GM18867 (cell line): ENCODE measurements around the gene C2orf92.
"Not testable (repeated sequence)": the region's sequence is repeated elsewhere in the genome, so short reads cannot be mapped to it uniquely, and the experiment has no call there.

Experiments
- ATAC-seq: cut with Tn5 transposase; IDR thresholded peaks from one replicate; pipeline ENCODE4 v1.9.1; 2021; ENCODE audit warnings: mild to moderate bottlenecking, moderate library complexity; ENCODE audit not compliant: unreplicated experiment

The C2orf92 gene

DNA sequence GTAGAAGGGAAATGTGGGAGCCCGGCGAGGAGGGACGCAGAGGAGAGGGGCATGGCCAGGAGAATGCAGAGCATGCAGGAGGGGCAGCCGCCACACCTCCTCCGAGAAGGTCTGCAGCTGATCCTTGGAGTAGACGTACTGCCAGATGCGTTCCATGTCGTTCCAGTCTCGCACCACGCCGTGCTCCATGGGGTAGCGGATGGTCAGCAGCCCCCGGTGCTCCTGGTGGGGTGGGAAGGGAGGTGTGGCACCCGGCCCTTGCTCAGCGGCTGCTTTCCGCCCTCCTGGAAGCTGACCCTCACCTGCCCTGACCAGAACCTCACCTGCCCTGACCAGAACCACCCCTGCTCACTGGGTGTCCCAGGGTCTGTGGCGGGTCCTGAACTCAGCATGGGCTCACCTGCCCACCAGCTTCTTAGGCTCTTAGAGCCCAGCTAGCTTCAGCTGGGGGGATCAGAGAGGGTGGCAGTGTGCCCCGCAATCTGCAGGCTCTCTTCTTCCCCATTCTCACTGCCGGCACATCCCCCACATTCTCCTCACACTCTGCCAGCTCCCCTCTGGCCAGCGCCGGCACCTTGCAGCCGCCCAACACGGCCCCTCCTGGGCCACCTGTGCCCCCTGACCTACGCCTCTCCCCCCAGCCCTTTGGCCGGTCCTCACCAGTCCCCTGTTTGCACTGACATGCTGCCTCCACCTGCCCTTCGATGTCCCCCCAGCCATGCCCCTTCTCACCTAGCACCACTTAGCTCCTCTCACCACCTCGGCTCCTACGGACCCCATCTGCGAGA lies 10.1 kb upstream of the C2orf92 start:
- ATAC-seq, result no peak

DNA sequence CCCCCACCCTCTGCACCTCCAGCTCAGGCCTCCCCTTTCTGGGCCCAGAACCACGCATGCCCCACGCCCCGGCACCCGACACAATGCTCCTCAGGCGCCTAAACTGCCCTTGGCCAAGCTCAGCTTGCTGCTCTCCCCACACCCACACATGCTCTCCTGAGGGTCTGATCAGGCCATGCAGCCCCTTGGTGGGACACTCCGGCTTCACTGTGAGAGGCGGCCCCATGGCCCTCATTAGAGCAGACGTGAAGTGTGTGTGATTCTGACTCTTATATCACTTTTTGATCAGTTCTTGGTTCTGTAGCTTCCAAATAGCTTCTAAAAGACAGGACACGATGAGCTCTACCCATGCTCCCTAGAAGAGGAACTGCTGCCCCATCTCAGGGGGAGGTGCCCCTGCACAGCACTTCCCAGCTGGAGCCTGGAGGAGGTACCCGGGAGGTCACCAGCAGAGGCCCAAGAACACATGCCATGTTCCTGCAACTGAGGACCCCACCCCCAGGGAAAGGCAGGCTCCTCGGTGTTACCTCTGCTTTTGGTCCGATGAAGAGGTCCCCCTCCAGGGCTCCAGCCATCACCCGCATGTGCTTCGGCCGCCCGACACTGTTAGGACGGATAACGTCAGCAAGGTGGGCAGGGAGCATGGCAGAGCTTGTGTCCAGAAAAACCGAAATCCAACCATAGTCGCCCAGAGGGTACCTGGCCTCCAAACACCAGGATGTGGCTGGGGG lies 9.3 kb upstream of the C2orf92 start:
- ATAC-seq, result no peak

DNA sequence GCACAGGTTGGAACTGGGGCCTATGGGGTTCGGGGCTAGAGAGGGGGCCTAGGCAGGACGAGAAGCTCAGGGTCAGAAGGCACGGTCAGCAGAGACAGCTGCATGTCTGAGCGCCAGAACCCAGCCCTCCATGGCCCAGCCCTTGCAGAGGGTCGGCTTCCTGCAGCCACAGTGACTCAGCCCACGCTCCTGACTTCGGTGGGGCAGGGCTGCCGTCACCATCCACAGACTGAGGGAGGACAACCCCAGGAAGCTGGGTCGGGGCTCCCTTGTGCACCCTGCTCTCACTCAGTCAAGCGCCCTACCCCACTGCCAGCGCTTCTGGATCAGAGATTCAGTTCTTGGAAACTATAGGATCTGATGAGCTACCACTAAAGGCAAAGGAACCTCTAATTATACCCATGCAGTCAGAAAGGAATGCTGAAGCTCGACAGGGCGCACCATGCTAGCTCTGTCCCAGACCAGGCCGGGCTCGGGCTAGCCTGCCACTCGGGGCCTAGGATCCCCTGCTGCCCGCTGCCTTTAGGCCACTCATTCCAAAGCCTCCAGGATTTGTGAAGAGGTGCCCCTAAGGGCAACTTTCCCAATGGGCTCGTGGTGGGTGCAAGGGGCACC lies 8.6 kb upstream of the C2orf92 start:
- no peak for ATAC-seq

DNA sequence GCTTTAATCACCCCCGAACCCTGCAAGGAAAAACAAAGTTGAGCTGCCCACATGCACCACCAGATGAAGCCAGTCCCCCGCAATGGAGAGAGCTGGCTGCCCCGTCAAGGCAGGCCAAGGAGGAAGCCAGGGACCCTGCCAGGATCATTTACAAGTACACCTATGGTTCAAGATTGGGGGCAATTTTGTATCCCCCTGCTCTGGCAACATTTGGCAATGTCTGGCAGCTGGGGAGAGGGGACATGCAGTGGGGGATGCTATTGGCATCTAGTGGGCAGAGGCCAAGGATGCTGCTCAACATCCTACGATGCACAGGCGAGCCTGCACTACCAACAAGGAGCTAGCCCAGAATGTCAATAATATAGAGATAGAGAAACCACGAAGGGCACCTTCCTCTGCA lies 7.6 kb upstream of the C2orf92 start:
- ATAC-seq, result no peak

DNA sequence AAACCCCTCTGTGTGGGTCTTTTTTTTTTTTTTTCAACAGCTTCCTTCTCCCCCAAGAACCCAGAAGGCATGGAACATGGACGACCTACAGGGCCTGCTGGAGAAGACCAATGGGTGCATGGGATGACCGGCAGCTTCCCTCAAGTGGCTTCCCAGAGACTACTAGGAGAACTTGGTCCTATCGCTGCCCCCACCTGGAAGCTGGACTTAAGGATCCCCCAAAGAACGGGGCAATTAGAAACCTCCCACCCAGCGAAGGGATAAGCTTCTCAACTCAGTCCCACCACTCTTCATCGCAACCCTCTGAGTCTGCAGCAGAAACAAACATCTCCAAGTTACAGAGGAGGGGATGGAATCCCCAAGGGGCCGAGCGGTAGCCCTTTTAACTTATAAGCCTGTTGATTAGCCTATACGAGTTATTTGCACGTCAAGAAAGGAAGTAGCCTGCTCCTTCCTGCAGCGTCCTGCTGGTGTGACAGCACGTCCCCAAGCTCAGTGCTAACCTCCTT lies 7.1 kb upstream of the C2orf92 start:
- ATAC-seq, result peak; percentile 18

DNA sequence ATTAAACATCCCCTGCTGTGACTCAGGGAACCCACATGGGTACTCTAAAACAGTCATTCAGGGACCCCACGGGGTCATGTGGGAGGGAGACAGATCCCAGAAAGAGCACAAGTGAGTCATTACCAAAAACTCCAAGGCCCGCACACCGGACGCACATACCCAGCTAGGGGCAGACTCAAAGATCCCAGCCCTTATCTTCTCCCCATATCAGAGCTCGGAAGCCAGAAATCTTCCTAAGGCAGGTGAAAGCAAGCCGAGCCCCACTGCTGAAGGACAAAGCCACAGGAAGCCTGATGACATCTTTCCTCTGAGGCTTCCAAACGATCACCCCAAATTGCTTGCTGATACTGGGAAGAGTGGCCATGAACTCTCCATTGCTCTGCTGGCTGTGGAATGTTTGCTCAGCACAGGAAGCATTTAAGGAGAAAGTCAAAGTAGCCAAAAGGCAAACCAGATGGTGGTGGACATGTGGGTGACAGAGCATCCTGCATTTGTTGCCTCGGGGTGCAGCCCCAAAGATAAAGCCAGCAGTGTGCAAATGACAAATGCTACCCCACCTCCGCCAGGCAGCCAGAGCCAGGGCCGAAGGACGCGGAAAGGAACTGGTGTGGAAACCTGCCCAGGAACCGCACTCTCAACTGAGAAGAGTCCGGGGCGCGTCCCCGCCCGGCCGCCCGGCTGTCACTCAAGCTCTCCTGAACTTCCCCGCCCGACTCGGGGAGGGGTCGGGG lies 6.5 kb upstream of the C2orf92 start:
- ATAC-seq, result peak; percentile 43

DNA sequence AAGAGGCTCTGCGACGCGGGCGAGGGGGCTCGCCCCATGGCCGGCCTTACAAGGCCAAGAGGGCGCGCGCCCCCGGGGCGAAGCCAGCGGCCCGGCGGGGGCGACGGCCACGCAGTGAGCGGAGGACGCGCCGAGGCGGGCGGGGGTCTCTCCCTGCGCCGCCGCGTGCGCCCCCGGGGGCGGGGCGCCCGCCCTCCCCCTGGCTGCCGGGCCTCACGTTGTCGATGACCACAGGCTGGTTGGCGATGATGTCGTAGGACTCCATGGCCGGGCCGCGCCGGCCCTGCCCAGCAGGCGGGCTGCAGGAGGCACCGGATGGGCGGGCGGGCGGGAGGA lies 5.9 kb upstream of the C2orf92 start:
- no peak for ATAC-seq

DNA sequence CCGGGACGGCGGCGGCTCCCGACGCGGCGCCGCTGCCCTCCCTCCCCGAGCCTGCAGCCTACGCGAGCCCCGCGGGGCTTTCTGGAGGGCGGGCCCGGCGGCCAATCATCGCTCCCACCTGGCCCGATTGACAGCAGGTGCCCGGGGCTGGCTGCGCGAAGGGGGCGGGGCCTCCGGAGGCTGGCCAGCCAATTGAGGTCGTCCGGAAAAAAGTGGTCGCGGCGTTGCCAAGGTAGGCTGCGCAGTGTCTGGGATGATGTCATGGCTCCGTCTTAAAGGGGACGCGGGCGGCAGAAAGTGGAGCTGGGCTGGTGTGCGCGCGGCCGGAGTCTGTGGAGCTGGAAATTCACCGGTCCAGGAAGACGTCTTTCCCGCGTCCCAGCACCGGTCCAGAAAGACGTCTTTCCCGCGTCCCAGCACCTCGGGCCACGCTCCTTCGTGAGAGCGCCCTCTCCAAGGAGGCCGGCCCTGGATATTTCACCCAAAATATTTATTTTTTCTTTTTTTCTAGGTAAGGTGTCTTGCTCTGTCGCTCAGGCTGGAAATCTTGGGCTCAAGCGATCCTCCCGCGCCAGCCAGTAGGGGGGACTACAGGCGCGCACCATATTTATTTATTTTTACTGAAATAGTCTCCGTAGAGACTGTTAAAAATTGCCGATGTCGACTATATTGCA lies 5.4 kb upstream of the C2orf92 start, which contains the start of gene ACTR1B:
ACTR1B (minus strand) TSS at position 83 of the 674 bp plus-strand sequence. CDS start 154 bp downstream, outside the sequence.
- peak; percentile 85 for ATAC-seq

DNA sequence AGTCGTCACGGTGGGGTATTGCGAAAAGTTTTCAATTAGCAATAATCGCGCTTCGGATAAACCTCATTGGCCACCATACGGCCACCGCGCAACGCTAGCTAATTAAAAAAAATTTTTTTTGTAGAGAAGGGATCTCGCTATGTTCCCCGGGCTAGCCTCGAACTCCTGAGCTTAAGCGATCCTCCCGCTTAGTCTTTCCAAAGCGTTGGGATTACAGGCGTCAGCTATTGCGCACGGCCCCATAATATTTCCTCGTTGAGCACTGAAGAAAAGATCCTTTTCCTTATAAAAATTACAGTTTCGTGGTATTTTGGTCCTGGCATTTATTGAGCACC lies 4.9 kb upstream of the C2orf92 start:
- ATAC-seq, result no peak

DNA sequence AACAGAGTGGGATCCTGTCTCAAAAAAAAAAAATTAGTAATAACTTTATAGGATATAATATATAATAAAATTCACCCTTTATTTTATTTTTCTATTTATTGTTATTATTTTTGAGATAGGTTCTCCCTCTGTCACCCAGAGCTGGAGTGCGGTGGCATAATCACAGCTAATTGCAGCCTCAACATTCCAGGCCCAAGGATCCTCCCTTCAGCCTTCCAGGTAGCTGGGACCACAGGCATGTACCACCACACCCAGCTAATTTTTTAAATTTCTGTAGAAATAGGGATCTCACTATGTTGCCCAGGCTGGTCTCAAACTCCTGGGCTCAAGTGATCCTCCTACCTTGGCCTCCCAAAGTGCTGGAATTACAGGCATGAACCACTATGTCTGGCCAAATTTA lies 958 bp downstream of the C2orf92 start:
- ATAC-seq, result no peak

DNA sequence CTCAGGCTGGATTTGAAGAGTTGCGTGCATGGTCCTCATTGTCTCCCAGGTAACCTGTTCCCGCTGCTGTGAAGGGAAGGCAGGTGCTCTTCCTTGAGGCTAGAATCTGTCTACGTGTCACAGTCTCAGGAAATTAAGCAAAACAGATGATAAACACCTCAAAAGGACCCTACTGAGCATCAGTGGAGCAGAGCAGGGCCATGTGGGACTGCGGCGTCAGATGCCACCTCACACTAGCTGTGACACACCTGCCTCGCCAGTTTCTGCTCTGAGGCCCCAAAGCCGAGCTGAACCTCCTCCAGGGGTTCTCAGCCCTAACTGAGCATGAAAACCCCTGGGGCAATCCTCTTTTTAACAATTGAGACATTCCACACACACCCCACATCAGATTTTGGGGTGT lies 2.0 kb downstream of the C2orf92 start:
- ATAC-seq, result no peak

DNA sequence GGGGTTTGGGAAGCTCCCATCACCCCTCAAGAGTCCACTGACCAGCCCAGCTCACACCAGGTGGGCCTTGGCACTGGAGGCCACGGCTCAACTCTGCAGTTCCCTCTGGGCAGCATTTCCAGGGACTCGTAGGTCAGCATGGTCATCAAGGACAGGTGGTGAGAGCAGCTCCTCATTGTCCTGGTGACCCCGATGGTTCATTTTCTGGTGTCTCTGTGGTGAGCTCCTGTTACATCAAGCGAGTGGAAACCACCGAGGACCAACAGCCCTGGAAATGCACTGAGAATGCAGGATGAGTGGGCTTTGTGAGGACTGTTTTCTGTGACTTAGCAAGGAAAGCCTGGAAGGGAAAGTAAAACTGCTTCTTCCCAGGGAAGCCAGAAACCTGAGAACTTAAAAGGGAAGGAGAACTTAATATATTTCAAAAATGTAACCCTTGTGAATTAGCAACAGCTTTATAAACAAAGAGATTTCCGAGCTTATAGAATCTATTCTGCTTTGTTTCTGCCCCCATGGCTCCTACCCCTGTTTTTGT lies 3.2 kb downstream of the C2orf92 start:
- not testable (repeated sequence) for ATAC-seq

DNA sequence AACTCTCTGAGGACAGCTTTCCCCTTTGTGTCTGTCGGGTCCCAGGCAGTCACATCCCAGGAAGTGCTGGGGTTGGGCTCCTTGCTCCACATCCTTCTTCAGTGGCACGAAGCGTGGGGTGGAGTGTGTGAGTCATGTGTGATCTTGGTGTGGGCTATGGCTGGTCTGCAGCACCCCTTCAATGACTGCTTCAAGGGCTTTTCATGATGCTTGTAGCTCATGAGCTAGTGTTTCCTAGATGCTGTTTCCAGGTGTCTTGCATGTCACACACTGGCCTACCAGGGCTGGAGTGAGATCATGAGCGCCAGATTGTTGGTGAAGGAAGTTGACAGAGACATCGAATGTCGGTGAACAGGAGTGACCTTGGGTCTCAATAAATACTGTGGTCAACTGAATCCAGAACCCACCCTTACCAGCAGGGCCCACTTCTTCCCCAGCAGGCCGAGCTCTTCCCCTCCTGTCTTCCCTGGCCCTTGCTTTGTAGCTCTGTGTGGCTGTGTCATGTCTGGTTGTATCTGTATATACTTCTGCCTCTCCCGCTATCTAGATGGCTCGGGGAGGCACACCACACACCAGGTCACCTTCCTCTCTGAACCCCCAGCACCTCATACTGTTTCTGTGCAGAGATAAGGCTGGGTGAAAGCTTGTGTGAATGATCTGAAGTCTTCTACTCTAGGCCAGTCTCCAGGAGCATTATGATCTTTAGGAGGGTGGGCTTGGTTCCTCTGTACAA lies 3.8 kb downstream of the C2orf92 start:
- no peak for ATAC-seq

DNA sequence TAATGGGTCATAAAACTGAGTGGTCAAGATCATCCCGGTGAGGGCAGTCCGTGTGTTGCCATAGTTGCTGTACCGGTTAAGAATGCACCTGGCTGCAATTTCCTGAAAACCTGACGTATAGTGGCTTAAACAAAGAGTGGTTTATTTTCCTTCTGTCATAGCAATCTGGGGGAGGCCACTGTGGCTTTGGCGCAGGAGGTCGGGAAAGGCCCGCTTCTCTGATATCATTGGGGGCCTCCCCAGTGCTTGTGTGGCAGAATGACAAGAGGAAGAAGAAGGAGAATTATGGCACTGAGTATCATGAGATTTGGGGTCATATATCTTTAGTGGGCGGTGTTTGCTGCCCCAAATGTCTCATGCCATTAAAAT lies 4.4 kb downstream of the C2orf92 start:
- ATAC-seq, result no peak

DNA sequence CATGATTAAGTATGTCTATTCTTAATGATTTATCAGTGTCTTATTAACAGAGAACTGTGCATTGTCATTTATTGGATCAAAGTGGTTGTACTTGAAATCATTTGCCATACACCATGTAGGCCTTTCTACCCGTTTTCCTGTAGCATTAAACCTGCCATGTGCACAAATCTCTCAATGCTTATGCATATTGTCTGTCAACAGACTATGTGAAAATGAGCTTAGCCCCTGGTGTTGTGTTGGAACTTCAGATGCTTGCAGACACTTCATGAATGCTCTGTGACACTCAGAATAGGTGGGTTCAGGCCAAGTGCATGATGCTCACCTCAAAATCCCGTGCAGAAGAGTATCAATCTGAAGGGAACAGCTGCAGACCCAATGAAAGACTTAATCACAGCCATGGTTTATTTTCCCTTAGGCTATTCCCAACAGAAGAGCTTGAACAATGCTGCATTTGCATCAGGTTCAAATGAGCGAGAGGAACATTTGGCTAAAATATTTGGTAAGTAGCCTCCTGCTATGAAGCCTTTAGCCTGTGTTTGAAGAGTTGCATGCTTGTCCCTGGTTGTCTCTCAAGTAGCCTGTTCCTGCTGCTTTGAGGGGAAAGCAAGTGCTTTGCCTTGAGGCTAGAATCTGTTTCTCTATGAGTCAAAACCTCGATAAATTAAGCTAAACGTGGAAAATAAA lies 6.1 kb downstream of the C2orf92 start:
- ATAC-seq, result no peak

DNA sequence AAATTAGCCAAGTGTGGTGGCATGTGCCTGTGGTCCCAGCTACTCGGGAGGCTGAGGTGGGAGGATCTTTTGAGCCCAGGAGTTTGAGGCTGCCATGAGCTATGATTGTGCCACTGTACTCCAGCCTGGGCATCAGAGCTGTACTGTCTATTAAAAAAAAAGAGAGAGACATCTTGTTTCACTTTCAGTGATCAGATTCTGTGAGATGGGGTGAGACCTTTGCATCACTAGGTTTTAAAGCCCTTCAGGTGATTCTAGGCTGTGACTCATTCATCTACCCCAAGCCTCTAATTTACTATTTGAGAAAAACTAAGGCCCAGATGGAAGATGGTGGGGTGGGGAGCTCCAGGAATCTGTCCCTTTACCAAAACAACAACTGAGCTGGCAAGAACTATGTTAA lies 7.1 kb downstream of the C2orf92 start:
- no peak for ATAC-seq

DNA sequence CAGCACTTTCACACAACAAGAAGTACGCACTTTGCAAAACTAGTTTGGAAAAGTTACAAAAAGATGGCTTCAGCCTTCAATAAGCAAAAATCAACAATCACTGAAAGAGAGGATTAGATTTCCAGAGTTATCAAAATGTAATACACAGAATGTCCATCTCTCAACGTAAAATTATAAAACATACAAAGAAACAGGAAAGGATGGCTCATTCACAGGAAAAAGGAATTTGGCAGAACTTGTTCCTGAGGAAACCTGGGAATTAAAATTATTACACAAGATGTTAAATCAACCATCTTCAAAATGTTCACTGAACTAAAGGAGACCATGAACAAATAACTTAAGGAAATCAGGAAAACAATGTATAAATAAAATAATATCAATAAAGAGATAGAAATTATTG lies 8.0 kb downstream of the C2orf92 start:
- no peak for ATAC-seq

DNA sequence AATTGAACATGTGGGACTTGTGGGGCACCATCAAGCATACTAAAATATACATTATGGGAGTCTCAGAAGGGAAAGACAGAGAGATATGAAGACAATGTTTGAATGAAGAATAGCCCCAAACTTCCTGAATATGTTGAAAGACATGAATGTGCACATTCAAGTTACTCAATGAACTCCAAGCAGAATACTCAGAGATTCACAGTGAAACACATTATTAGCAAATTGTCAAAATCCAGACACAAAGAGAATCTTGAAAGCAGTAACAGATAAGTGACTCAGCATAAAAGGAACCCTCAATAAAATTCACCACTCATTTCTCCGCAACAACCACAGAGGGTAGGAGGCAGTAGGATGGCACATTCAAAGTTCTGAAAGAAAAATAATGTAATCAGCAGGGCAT lies 8.8 kb downstream of the C2orf92 start:
- ATAC-seq, result no peak

DNA sequence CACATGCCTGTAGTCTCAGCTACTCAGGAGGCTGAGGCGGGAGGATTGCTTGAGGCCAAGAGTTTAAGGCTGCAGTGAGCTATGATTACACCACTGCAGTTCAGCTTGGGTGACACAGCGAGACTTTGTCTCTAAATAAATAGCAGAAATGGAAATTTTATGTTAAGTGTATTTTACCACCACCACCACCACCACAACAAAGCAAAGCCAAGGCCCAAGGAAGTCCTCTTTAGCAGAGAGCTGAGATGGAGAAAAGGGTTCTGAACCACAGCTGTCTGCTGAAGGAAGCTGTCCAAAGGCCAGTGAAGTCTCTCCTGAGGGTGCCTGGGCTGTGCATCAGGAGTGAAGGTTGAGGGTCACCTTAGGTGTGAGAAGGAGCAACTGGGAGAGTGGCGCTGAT lies 17.7 kb downstream of the C2orf92 start:
- ATAC-seq, result not testable (repeated sequence)
